Activated T-helper 1 cell treated with Interleukin-2 at 50 U/mL for 16 hours (primary cell): ENCODE data around the gene OSBP2.

Experiments used
- DNase-seq: peaks from one replicate; pipeline ENCODE4 v3.0.0-alpha.2; 2020; ENCODE audit warnings: low read depth

OSBP2 gene

GRCh38 chr22:30869667-30870395 lies 175.2 kb downstream of the OSBP2 start:
- DNase-seq: no peak

DNA sequence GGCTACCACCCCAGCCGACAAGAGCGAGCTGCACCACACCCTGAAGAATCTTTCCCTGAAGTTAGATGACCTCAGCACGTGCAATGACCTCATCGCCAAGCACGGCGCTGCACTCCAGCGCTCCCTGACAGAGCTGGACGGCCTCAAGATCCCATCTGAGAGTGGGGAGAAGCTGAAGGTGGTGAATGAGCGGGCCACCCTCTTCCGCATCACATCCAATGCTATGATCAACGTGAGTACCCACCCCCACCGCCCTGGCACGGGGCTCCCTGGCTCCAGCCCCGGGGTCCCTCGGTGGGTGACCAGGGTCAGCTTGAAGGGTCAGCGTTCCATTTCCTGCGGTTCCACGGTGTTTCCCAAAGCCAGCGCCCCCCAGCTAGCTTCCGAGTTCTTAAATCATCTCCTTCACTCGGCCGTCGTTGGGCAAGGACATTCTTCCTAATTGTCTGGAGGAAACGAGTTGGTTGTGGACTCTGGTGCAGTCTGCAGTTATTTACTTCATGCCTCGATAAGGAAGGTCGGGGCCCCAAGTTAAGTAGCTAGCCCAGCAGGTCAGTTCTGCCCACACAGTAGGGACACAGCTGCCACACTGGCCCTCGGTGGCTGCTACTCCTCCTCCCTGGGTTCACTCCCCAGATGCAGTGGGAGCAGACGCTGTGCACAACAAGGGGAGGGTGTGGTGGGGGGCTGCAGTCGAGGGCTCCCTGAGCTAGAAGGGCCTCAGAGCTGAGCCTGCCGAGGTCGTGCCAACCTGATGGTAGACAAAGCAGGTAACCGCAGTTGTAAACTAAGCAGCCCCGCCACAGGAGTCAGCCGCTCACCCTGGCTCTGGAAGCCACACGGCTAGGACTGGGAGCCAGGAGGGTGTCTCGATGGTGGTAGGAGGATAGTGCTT lies 176.0 kb downstream of the OSBP2 start:
- DNase-seq: no peak

- no peak for DNase-seq
Measured at GRCh38 chr22:30871391-30872284, 177.0 kb downstream of the OSBP2 start.

DNA sequence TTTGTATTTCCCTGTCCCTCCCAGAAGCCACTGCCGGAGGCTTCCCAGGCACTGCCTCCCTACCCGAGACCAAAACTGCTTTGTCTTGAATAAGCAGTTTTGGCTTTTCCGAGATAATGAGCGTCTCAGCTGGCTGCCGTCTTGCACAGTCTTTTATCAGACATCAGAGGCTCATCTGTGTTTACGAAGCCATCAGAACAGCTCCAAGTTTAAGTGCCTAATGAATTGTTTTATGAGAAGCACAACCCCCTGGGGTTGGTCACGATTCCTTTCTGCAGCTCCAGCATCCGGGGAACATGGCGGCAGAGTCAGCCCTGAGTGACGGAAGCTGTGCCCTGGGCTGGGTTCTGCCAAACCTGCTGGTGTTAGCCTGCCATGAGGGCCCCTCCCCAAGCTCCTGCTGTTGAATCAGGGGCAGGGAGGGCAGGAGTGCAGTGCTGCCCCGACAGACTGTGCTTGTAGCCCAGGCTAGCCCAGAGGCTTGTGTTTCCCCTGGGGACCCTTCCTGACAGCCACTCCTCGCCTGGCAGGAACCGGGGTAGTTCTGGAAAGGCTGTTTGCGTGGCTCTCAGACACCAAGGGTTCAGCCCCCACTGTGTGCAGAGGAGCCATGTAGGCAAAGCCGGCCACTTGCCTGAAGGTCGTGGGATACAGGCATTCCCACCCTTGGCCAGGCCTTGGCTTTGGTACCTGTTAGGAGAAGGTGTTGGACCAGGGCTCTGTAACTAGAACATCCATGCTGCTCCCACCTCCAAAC lies 177.8 kb downstream of the OSBP2 start:
- DNase-seq: no peak

DNA sequence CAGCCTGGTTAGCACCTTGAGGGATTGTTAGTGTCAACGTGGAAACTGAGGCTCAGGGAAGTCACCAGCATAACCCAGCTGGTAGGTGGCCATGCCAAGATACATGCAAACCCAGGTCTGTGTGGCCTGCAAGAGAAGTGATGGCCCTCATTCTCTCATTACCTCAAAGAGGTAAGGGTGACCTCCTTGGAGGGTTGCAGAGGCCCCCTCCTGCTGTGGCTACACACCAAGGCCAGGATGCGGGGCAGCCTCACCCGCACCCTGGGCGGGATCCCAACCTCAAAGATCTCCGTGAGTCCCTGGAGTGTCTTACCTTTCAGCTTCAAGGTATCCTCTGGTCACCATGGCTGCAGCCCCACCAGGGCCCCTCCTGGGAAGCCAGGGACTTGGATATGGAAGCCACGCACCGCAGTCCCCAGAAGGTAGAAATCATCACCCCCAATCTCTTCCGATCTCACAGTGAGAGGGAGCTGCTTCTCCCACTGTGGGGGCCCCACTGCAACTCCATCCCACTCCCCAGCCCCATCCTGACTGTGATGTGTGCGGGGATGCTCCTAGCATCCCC lies 178.5 kb downstream of the OSBP2 start:
- no peak for DNase-seq

DNA sequence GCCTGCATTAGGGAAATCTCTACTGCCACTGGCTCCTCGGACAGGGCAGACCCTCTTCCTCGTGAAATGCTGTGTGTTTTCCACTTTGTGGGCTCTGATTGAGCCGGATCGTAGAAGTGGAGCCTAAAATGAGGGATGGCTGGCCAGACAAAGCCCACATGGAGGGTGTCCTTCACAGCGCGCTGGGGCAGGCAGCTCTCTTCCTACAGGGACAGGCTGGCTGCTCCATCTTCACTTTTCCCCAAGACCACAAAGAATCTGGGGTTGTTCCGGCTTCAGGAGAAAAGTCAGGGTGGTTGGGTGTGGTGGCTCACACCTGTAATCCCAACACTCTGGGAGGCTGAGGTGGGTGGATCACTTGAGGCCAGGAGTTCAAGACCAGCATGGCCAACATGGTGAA lies 179.0 kb downstream of the OSBP2 start:
- DNase-seq: no peak

DNA sequence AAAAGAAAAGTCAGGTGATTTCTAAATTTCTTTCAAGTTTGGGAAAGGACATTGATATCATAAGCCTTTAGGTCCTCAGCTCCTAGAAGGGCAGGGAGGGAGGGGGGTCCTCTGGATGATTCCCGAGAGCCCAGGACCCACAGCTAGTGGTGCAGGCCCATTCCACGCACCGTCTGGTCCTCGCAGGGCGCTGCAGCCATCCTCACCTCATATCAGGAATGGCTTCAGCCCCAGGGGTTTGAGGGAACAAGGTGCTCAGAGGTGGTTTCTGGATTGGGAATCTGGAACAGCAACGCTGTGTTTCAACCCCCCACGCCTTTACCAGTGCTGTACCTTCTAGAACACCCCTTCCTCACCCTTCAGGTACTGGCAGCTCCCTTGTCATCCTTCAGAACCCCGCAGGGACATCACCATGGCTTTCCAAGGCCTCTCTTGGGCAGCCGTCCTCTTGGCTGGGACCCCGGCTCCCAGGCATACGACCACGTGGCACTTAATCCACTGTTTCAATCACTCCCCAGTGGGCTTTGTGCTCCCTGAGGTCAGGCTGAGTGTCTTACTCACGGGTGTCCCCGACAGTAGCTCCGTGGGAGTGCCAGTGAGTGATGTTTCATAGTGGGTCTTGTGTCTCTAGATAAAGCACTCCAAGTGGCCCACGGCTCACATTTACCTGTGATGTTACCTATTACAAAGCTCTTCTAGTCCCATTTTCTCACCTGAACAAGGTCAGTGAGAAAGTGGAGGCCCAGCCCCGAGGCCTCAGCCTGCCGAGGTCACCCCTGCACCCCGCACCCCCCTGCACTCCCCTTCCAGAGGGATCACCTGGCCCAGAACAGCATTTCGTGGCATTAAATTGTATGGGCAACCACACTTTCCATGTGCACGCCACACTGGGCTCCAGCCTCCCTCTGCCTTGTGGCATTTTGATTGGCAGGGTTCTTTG lies 180.0 kb downstream of the OSBP2 start:
- DNase-seq: no peak

DNA sequence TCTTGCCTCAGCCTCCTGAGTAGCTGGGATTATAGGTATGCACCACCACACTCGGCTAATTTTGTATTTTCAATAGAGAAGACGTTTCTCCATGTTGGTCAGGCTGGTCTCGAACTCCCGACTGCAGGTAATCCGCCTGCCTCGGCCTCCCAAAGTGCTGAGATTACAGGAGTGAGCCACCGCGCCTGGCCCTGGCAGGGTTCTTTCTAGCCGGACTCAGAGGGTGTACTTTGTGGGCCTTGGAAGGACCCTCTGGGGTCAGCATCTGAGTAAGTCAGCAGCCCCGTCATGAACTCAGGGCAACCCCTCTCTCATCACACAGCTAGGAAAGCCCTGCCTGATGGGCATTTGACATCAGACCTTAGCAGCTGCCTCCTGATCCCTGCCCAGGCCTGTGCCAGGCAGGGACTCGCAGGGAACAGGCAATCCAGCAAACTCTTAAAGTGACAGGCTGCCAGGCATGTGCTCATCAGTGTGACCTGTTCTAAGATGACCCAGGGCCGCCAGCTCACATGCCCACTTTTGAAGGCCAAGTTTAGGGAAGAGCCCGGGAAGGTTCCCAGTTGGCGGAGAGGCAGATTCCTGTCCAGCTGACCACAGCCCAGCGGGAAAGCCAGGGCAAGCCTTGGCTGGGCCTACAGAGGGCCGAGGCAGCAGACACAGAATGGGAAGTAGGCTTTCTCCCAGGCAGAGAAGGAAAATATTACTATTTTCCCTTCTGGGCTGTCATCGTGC lies 181.0 kb downstream of the OSBP2 start:
- DNase-seq: no peak

- no peak for DNase-seq
Measured at GRCh38 chr22:30876221-30876751, 181.6 kb downstream of the OSBP2 start.

DNA sequence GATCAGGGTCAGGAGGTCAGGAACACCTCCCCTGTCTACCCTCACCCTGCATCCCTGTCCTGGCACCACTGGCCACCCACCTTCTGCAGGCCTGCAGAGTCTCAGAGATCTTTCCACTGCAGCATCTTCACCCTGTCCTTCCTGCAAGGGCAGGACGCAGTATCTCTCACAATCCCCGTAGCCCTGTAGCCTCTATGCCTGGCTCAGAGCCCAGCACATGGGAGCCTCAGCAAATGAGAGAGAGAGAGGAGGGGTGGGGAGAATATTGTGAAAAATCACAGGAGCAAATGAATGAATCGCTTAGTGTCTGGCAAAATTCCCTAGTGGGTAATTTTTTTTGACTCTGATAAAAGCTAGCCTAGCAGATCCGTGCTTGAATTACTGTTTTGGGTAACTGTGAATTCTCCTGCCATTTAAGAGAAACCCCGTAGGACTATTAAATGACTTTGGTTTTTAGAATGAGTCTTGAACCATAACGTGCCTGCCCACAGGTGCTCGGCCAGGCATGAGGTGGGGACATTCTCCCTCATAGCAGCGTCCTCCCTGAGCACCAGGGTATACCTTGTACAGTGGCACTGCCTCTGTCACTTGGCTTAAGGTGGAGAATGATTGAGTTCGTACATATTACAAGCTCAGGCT lies 182.4 kb downstream of the OSBP2 start:
- no peak for DNase-seq

DNA sequence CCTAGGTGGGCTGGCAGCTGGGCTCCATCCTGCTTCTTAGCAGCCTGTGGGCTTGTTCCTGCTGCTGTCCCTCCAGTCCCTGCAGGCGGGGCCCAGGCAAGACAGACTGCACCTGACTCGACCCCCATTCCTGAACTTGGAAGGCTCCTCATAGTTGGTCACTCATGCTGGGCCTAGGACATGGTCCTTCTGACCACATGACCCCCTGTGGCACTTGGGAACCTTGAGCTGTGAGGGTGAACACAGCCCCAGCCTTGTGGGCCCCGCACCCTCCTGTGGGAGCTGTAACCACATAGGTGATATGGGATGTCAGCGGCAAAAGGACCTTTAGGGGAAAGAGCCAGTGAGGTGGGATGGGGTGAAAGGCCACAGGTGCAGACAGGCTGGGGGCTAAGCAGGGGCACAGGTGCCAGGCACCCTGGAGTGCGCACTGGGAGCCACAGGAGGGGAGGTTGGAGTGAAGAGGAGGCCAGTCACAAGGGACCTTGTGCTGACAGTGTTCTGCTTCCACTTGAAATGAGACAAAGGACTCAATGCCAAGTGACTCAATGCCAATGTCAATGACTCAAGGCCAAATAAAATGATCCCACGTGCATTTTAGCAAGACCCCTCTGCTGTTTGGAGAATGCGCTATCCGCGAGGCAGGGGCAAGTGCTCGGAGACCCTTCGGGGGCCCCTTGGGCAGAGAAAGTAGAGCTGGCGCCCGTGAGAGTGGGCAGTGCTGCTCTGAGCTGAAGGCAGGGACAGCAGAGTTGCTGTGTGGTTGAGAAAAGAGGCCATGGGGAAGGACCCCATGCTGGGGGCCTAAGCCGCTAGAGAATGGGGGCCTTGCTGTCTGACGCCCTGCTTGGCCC lies 183.2 kb downstream of the OSBP2 start:
- no peak for DNase-seq

DNA sequence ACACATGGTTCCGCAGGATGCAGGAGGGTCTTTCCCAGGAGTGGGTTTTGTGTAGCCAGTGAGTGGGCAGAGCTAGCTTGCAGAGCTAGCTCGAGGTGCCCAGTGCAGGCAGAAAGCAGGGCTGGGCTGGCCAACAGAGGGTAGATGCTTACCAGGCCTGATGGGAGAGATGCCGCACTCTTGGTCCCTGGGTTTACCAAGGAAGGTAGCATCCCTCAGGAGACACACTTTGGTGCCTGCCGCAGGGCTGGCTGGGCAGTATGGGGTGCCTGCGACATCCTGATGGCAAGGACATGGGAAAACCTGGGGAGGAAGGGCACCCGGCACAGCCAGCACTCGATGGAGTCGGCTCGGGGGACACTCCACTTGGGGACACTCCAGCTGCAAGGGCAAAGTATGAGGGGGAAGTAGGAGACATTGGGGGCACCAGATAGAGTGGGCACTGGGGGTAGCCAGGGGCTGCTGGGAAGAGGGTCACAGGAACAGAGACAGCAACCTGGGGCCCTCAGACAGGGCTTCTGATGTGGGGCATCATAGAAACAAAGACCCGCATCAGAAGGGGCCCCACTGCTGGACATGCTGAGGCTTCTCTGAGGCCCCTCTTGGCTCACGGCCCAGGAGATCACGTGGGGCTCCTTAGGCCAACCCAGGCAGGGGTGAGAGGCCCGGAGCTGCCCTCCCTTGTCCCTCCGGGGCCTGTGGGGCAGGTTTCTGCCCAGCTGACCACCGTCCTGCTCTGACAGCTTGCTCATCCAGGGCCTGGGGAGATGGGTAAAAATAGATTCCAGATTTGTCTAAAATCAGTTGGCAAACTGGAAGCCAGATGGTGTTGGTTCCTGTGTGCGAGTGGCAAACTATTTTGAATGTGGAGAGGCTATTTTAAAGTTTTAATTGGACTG lies 184.1 kb downstream of the OSBP2 start:
- DNase-seq: no peak

- DNase-seq: no peak
Measured at GRCh38 chr22:30879415-30879797, 184.7 kb downstream of the OSBP2 start.

GRCh38 chr22:30880181-30880601 lies 185.5 kb downstream of the OSBP2 start:
- no peak for DNase-seq

GRCh38 chr22:30880847-30881246 lies 186.2 kb downstream of the OSBP2 start:
- DNase-seq: no peak

GRCh38 chr22:30881361-30882183 lies 186.9 kb downstream of the OSBP2 start:
- no peak for DNase-seq
